H1 (cell line): ENCODE data around the gene FAT2.

ENCODE experiments used
- EP300 ChIP-seq, 2 experiments: IDR thresholded peaks; 1 replicate in 1 of 2; 2 replicates in 1 of 2; pipeline ENCODE4 v1.6.1; 2011 to 2012; ENCODE audit warnings: low read depth in 2 of 2, low read length in 2 of 2, mild to moderate bottlenecking in 2 of 2, borderline replicate concordance in 1 of 2, inconsistent platforms in 1 of 2, moderate library complexity in 1 of 2
- EZH2 ChIP-seq: fragments of 200-600 bp; sonication (generic); IDR thresholded peaks from 2 replicates; pipeline ENCODE4 v1.7.1; 2012; ENCODE audit warnings: low read depth, mild to moderate bottlenecking, moderate library complexity, low read length, inconsistent platforms; ENCODE audit not compliant: severe bottlenecking
- JUN ChIP-seq: IDR thresholded peaks from 2 replicates; pipeline ENCODE4 v1.6.1; 2011; ENCODE audit warnings: low read depth, mild to moderate bottlenecking, improper control_type of control experiment, low read length
- PHF8 ChIP-seq: fragments of 200-600 bp; sonication (generic); conservative IDR thresholded peaks from 2 replicates; pipeline ENCODE4 v1.7.1; 2012; ENCODE audit warnings: low read depth, mild to moderate bottlenecking, inconsistent platforms, low read length, moderate library complexity
- POLR2AphosphoS5 ChIP-seq: IDR thresholded peaks from 2 replicates; pipeline ENCODE4 v1.6.1; 2011; ENCODE audit warnings: low read depth, low read length
- RFX5 ChIP-seq: IDR thresholded peaks from 2 replicates; pipeline ENCODE4 v1.6.1; 2011; ENCODE audit warnings: low read depth, low read length, improper control_type of control experiment, borderline replicate concordance
- SIRT6 ChIP-seq: IDR thresholded peaks from one replicate; pipeline ENCODE4 v1.7.1; 2012; ENCODE audit warnings: low read length, inconsistent platforms
- TF ChIP-seq, protein P1 (sequence below), 3 experiments: IDR thresholded peaks; 1 replicate in 2 of 3; 2 replicates in 1 of 3; pipeline versions ENCODE4 v1.5.1 to v1.6.1; 2011; ENCODE audit warnings: low read length in 3 of 3, mild to moderate bottlenecking in 3 of 3, inconsistent platforms in 2 of 3, low read depth in 1 of 3, moderate library complexity in 1 of 3; ENCODE audit not compliant: insufficient read depth in 1 of 3; ENCODE audit errors: control extremely low read depth in 1 of 3

DNA sequence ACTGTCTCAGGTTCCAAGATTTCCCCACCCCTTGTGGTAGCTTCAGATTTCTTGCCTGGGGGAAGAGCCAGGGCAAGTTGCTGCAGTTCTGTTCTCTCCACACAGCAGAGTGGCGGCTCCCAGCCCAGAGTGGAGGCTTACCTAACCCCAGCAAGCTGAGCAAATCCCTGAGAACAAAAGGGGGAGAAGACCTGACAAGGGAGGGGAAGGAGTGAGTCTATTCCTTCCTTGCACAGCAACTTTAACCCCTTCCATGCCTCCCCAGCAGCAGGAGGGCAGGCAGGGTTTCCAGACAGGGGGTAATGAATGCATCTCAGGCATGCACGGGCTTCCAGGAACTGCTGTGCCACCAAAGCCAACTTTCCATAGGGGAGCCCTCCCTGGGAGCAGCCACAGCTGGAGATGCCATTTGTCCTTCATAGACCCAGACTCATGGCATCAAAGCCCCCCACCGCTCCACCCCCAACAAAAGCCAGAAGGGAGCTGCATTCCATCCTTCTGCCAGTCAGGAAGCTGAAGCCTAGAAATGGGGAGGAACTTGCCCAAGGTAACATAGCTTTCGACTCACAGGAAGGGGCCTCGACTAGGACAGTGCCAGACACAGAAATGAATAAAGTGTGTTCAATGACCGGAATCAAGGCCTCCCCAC is 28.8 kb upstream of the FAT2 start:
- no peak for TF ChIP-seq EZH2
- TF ChIP-seq JUN = no peak
- TF ChIP-seq SIRT6 = no peak
- no peak for TF ChIP-seq RFX5
- no peak for TF ChIP-seq PHF8
- TF ChIP-seq EP300 (IDR thresholded peaks at IDR 0.05; ENCODE audit: borderline replicate concordance in 1 of 2, low read depth in 2 of 2, low read length in 2 of 2) = peak in 1 of 2 experiments; percentile 19; a peak in 1 of 3 replicates
- TF ChIP-seq POLR2AphosphoS5 = no peak
- TF ChIP-seq, protein P1, sequence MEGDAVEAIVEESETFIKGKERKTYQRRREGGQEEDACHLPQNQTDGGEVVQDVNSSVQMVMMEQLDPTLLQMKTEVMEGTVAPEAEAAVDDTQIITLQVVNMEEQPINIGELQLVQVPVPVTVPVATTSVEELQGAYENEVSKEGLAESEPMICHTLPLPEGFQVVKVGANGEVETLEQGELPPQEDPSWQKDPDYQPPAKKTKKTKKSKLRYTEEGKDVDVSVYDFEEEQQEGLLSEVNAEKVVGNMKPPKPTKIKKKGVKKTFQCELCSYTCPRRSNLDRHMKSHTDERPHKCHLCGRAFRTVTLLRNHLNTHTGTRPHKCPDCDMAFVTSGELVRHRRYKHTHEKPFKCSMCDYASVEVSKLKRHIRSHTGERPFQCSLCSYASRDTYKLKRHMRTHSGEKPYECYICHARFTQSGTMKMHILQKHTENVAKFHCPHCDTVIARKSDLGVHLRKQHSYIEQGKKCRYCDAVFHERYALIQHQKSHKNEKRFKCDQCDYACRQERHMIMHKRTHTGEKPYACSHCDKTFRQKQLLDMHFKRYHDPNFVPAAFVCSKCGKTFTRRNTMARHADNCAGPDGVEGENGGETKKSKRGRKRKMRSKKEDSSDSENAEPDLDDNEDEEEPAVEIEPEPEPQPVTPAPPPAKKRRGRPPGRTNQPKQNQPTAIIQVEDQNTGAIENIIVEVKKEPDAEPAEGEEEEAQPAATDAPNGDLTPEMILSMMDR (IDR thresholded peaks at IDR 0.05; ENCODE audit: control extremely low read depth in 1 of 3, insufficient read depth in 1 of 3, low read depth in 1 of 3, low read length in 3 of 3) = no peak
